Measurements from ENCODE around the gene SLC13A5. TPM values are rescaled to one million over a fixed set of nuclear protein-coding genes. Genes with fewer than 3 reads are reported as not detected.

SLC13A5 gene
- total and polyA plus RNA-seq, 10 of the 15 experiments (the other 5 are each of a cell fraction or from before 2014, with no cell fraction given): 0.23 TPM; not detected in 9

- Histone ChIP-seq H3K4me1 (ENCODE audit: control insufficient read depth, insufficient read depth, low read length) (peaks cover 15% of the 10 kb centered on the region), H2AFZ (ENCODE audit: control insufficient read depth, low read depth, low read length) (peak overlapping the region; percentile 84), H3K4me2 (ENCODE audit: control insufficient read depth, insufficient read depth) (peak overlapping the region; percentile 69), H3K79me2 (ENCODE audit: control insufficient read depth, insufficient read depth, low read length) (peaks cover 29% of the 10 kb centered on the region), H3K27me3 (replicated peaks in 1 of 2; ENCODE audit: control insufficient read depth in 2 of 2, insufficient read depth in 2 of 2, low read length in 1 of 2) (no peaks in the 10 kb centered on the region), H3K9me3 (replicated peaks; ENCODE audit: control insufficient read depth, insufficient read depth, low read length) (no peaks in the 10 kb centered on the region; the same call in 2 of the 3 replicates), H3K9ac (ENCODE audit: control insufficient read depth, insufficient read depth, low read length) (peak overlapping the region; percentile 95), H3K36me3 (ENCODE audit: control insufficient read depth in 2 of 2, insufficient read depth in 2 of 2, low read length in 1 of 2) (peaks cover 4 to 17% of the 10 kb centered on the region in 2 experiments; a peak in 3 of 4 replicates), H3K27ac (ENCODE audit: control insufficient read depth, insufficient read depth) (peak overlapping the region; percentile 97), H4K20me1 (ENCODE audit: control insufficient read depth, insufficient read depth) (no peaks in the 10 kb centered on the region), H3K4me3 (peak overlapping the region; percentile 95)
- TF ChIP-seq HDGF (IDR thresholded peaks at IDR 0.05): no peak
- TF ChIP-seq IKZF2 (IDR thresholded peaks at IDR 0.05): 0 out of 4 replicates have a peak, but pooled peaks of 1 of the 2 experiments have one; percentile 14
- TF ChIP-seq LARP7 (IDR thresholded peaks at IDR 0.05): 0 out of 2 replicates have a peak, but pooled peaks have one; percentile 41
- TF ChIP-seq MLLT1 (IDR thresholded peaks at IDR 0.05): peak; percentile 75; the same call in 1 of the 2 replicates
- ATAC-seq (no peak), FAIRE-seq (no peak), DNase-seq (ENCODE audit: low read depth, low spot score) (no peak)
- TSS peak; percentile 75 for BruUV-seq (replicated peaks)
- in situ Hi-C loops (cut with MboI) (no loop called here), intact Hi-C loops (cut with micrococcal nuclease; ENCODE audit: unreplicated experiment) (loop anchor here (10.0 kb wide), 2 partner anchors 90 to 260 kb away; partner anchors contain the start of gene RNASEK)
- 89% methylated on average over 5 of the region's 5 CpGs for WGBS (ENCODE audit: insufficient coverage, insufficient replicate concordance, low lambda C conversion rate, missing lambda C conversion rate)
- ChIA-PET RAD21 (ENCODE audit: unreplicated experiment) (interaction anchor here (0.9 kb wide), 1 partner anchor 86 kb away, joined by 3 read pairs; no protein-coding TSS in a partner anchor), POLR2A (interaction anchor here (1.3 to 1.4 kb wide), 2 partner anchors 16 to 280 kb away, joined by 3 read pairs; partner anchors contain the start of gene SLC16A13), SMC1A (ENCODE audit: uncharacterized antibody, unreplicated experiment) (no interaction called here), CTCF (interaction anchor here (0.6 to 1.1 kb wide), 4 partner anchors 91 to 260 kb away, joined by 3 to 4 read pairs (median 3); no protein-coding TSS in a partner anchor)
Observed at GRCh38 chr17:6755281-6755680, 42.1 kb upstream of the SLC13A5 start.

- ChIA-PET CTCF (no interaction called here), SMC1A (ENCODE audit: uncharacterized antibody, unreplicated experiment) (interaction anchor here (1.1 kb wide), 1 partner anchor 13 kb away, joined by 3 read pairs; no protein-coding TSS in a partner anchor), RAD21 (ENCODE audit: unreplicated experiment) (no interaction called here), POLR2A (no interaction called here)
- FAIRE-seq (no peak), DNase-seq (ENCODE audit: low read depth, low spot score) (no peak), ATAC-seq (no peak)
- H3K27ac ChIP-seq (ENCODE audit: control insufficient read depth, insufficient read depth): no peak overlapping the region
- peaks cover 0 to 5% of the 10 kb centered on the region in 2 experiments; a peak in 2 of 4 replicates for H3K36me3 ChIP-seq (ENCODE audit: control insufficient read depth in 2 of 2, insufficient read depth in 2 of 2, low read length in 1 of 2)
- TF ChIP-seq TCF7 (IDR thresholded peaks at IDR 0.05; ENCODE audit: borderline replicate concordance): no peak
- TF ChIP-seq HDAC2 (IDR thresholded peaks at IDR 0.05): no peak
- TF ChIP-seq TCF12 (IDR thresholded peaks at IDR 0.05; ENCODE audit: low read depth, low read length): no peak
- TF ChIP-seq ZBTB40 (IDR thresholded peaks at IDR 0.05; ENCODE audit: borderline replicate concordance): no peak
- TF ChIP-seq DPF2 (IDR thresholded peaks at IDR 0.05): no peak
- H3K4me1 ChIP-seq (ENCODE audit: control insufficient read depth, insufficient read depth, low read length): peaks cover 15% of the 10 kb centered on the region
- H3K4me3 ChIP-seq: no peak overlapping the region
- H3K27me3 ChIP-seq (replicated peaks in 1 of 2; ENCODE audit: control insufficient read depth in 2 of 2, insufficient read depth in 2 of 2, low read length in 1 of 2): no peaks in the 10 kb centered on the region
- BruUV-seq (replicated peaks): no TSS peak
- no peak overlapping the region; the same call in 1 of the 2 replicates for H2AFZ ChIP-seq (ENCODE audit: control insufficient read depth, low read depth, low read length)
- intact Hi-C loops (cut with micrococcal nuclease; ENCODE audit: unreplicated experiment): loop anchor here (10.0 kb wide), 2 partner anchors 89 to 261 kb away; partner anchors contain the start of gene RNASEK
- H3K9me3 ChIP-seq (replicated peaks; ENCODE audit: control insufficient read depth, insufficient read depth, low read length): no peaks in the 10 kb centered on the region
- no peaks in the 10 kb centered on the region for H4K20me1 ChIP-seq (ENCODE audit: control insufficient read depth, insufficient read depth)
- H3K4me2 ChIP-seq (ENCODE audit: control insufficient read depth, insufficient read depth): no peak overlapping the region
- no peak overlapping the region for H3K9ac ChIP-seq (ENCODE audit: control insufficient read depth, insufficient read depth, low read length)
- in situ Hi-C loops (cut with MboI): no loop called here
- 82% methylated on average over 6 of the region's 6 CpGs for WGBS (ENCODE audit: insufficient coverage, insufficient replicate concordance, low lambda C conversion rate, missing lambda C conversion rate)
- peaks cover 27% of the 10 kb centered on the region for H3K79me2 ChIP-seq (ENCODE audit: control insufficient read depth, insufficient read depth, low read length)
Observed at GRCh38 chr17:6753546-6753945, 40.4 kb upstream of the SLC13A5 start.
